Effector memory CD8-positive, alpha-beta T cell (primary cell): ENCODE results near the gene WWOX.

Experiments used
- ATAC-seq: fragments of 150-1000 bp; cut with Tn5 transposase; replicated peaks from 2 replicates; pipeline ENCODE4 v1.10.0; 2021; ENCODE audit warnings: mild to moderate bottlenecking, moderate library complexity
- DNase-seq, 3 experiments: peaks; one replicate each; pipeline ENCODE4 v3.0.0; 2021
- H3K27ac Mint-ChIP-seq, 2 donors: one replicate each; pipeline ENCODE4 v1.8.0; 2022; ENCODE audit warnings: mild to moderate bottlenecking in 2 of 2, mixed read lengths in 2 of 2, moderate library complexity in 2 of 2
- H3K27me3 Mint-ChIP-seq, 2 donors: one replicate each; pipeline ENCODE4 v1.8.0; 2022; ENCODE audit warnings: mixed read lengths in 2 of 2
- H3K36me3 Mint-ChIP-seq: one replicate; pipeline ENCODE4 v1.8.0; 2022; ENCODE audit warnings: mild to moderate bottlenecking, moderate library complexity, mixed read lengths; ENCODE audit not compliant: insufficient read depth
- H3K4me1 Mint-ChIP-seq, 2 donors: one replicate each; pipeline ENCODE4 v1.8.0; 2022; ENCODE audit warnings: low read depth in 2 of 2, mixed read lengths in 2 of 2
- H3K4me3 Mint-ChIP-seq, 2 donors: one replicate each; pipeline ENCODE4 v1.8.0; 2022; ENCODE audit warnings: mild to moderate bottlenecking in 2 of 2, mixed read lengths in 2 of 2, moderate library complexity in 2 of 2
- H3K9me3 Mint-ChIP-seq, 2 donors: one replicate each; pipeline ENCODE4 v1.8.0; 2022; ENCODE audit warnings: mixed read lengths in 2 of 2

The WWOX gene

GRCh38 chr16:78522327-78522726 is 422.9 kb downstream of the WWOX start:
- Mint-ChIP-seq H3K4me1 (no peaks in the 10 kb centered on the region), H3K27ac (no peak overlapping the region), H3K4me3 (no peak overlapping the region), H3K36me3 (no peaks in the 10 kb centered on the region), H3K9me3 (no peaks in the 10 kb centered on the region), H3K27me3 (no peaks in the 10 kb centered on the region)
- ATAC-seq: no peak
- DNase-seq: no peak

- no peak overlapping the region for H3K27ac Mint-ChIP-seq
- H3K9me3 Mint-ChIP-seq: no peaks in the 10 kb centered on the region
- no peak overlapping the region for H3K4me3 Mint-ChIP-seq
- H3K27me3 Mint-ChIP-seq: no peaks in the 10 kb centered on the region
- DNase-seq: no peak
- no peaks in the 10 kb centered on the region for H3K4me1 Mint-ChIP-seq
- no peak for ATAC-seq
- no peaks in the 10 kb centered on the region for H3K36me3 Mint-ChIP-seq
These were observed 423.9 kb downstream of the WWOX start for GRCh38 chr16:78523212-78523985.

- Mint-ChIP-seq H3K36me3 (no peaks in the 10 kb centered on the region), H3K4me3 (no peak overlapping the region), H3K27ac (no peak overlapping the region), H3K4me1 (no peaks in the 10 kb centered on the region), H3K27me3 (no peaks in the 10 kb centered on the region), H3K9me3 (no peaks in the 10 kb centered on the region)
- ATAC-seq: no peak
- no peak for DNase-seq
These were observed 424.7 kb downstream of the WWOX start for GRCh38 chr16:78524066-78524595.

GRCh38 chr16:78528265-78528664 is 428.8 kb downstream of the WWOX start:
- no peak overlapping the region for H3K27ac Mint-ChIP-seq
- DNase-seq (no peak), ATAC-seq (no peak)
- no peaks in the 10 kb centered on the region for H3K9me3 Mint-ChIP-seq
- H3K36me3 Mint-ChIP-seq: no peaks in the 10 kb centered on the region
- H3K4me1 Mint-ChIP-seq: no peaks in the 10 kb centered on the region
- no peaks in the 10 kb centered on the region for H3K27me3 Mint-ChIP-seq
- no peak overlapping the region for H3K4me3 Mint-ChIP-seq

GRCh38 chr16:78529881-78530280 is 430.4 kb downstream of the WWOX start:
- Mint-ChIP-seq H3K27me3 (no peaks in the 10 kb centered on the region), H3K9me3 (no peaks in the 10 kb centered on the region), H3K27ac (no peak overlapping the region), H3K4me1 (no peaks in the 10 kb centered on the region), H3K36me3 (no peaks in the 10 kb centered on the region), H3K4me3 (no peak overlapping the region)
- no peak for ATAC-seq
- no peak for DNase-seq

GRCh38 chr16:78530283-78530682 is 430.8 kb downstream of the WWOX start:
- Mint-ChIP-seq H3K4me3 (no peak overlapping the region), H3K9me3 (no peaks in the 10 kb centered on the region), H3K27me3 (no peaks in the 10 kb centered on the region), H3K36me3 (no peaks in the 10 kb centered on the region), H3K4me1 (no peaks in the 10 kb centered on the region), H3K27ac (no peak overlapping the region)
- ATAC-seq (no peak), DNase-seq (no peak)

- Mint-ChIP-seq H3K27ac (no peak overlapping the region), H3K9me3 (no peaks in the 10 kb centered on the region), H3K36me3 (no peaks in the 10 kb centered on the region), H3K27me3 (no peaks in the 10 kb centered on the region), H3K4me1 (no peaks in the 10 kb centered on the region), H3K4me3 (no peak overlapping the region)
- DNase-seq (no peak), ATAC-seq (no peak)
These were observed 435.6 kb downstream of the WWOX start for GRCh38 chr16:78535098-78535497.

- Mint-ChIP-seq H3K4me3 (no peak overlapping the region), H3K36me3 (no peaks in the 10 kb centered on the region), H3K4me1 (no peaks in the 10 kb centered on the region), H3K9me3 (no peaks in the 10 kb centered on the region), H3K27me3 (no peaks in the 10 kb centered on the region), H3K27ac (no peak overlapping the region)
- DNase-seq (no peak), ATAC-seq (no peak)
These were observed 438.1 kb downstream of the WWOX start for GRCh38 chr16:78537511-78537910.

GRCh38 chr16:78538292-78538691 is 438.8 kb downstream of the WWOX start:
- Mint-ChIP-seq H3K9me3 (no peaks in the 10 kb centered on the region), H3K4me1 (no peaks in the 10 kb centered on the region), H3K36me3 (no peaks in the 10 kb centered on the region), H3K27me3 (no peaks in the 10 kb centered on the region), H3K4me3 (no peak overlapping the region), H3K27ac (no peak overlapping the region)
- ATAC-seq (no peak), DNase-seq (no peak)

- Mint-ChIP-seq H3K27ac (no peak overlapping the region), H3K36me3 (no peaks in the 10 kb centered on the region), H3K27me3 (no peaks in the 10 kb centered on the region), H3K9me3 (no peaks in the 10 kb centered on the region), H3K4me1 (no peaks in the 10 kb centered on the region), H3K4me3 (no peak overlapping the region)
- ATAC-seq (no peak), DNase-seq (no peak)
These were observed 439.5 kb downstream of the WWOX start for GRCh38 chr16:78538919-78539318.

- no peaks in the 10 kb centered on the region for H3K4me1 Mint-ChIP-seq
- no peak overlapping the region for H3K27ac Mint-ChIP-seq
- H3K9me3 Mint-ChIP-seq: no peaks in the 10 kb centered on the region
- H3K4me3 Mint-ChIP-seq: no peak overlapping the region
- no peak for DNase-seq
- no peaks in the 10 kb centered on the region for H3K36me3 Mint-ChIP-seq
- ATAC-seq: no peak
- no peaks in the 10 kb centered on the region for H3K27me3 Mint-ChIP-seq
These were observed 443.0 kb downstream of the WWOX start for GRCh38 chr16:78542419-78542818.

- no peak overlapping the region for H3K27ac Mint-ChIP-seq
- no peak for DNase-seq
- no peak for ATAC-seq
- no peaks in the 10 kb centered on the region for H3K27me3 Mint-ChIP-seq
- H3K4me3 Mint-ChIP-seq: no peak overlapping the region
- H3K36me3 Mint-ChIP-seq: no peaks in the 10 kb centered on the region
- no peaks in the 10 kb centered on the region for H3K4me1 Mint-ChIP-seq
- H3K9me3 Mint-ChIP-seq: no peaks in the 10 kb centered on the region
These were observed 443.6 kb downstream of the WWOX start for GRCh38 chr16:78543023-78543422.

GRCh38 chr16:78549366-78549765 is 449.9 kb downstream of the WWOX start:
- Mint-ChIP-seq H3K4me1 (peaks cover 19 to 20% of the 10 kb centered on the region in 2 donors), H3K9me3 (no peaks in the 10 kb centered on the region), H3K36me3 (peaks cover 4% of the 10 kb centered on the region), H3K27me3 (peaks cover 0 to 14% of the 10 kb centered on the region in 2 donors), H3K4me3 (no peak overlapping the region), H3K27ac (no peak overlapping the region)
- no peak for ATAC-seq
- no peak for DNase-seq

- Mint-ChIP-seq H3K27ac (no peak overlapping the region), H3K9me3 (no peaks in the 10 kb centered on the region), H3K4me1 (peaks cover 19 to 20% of the 10 kb centered on the region in 2 donors)
These were observed 452.1 kb downstream of the WWOX start for GRCh38 chr16:78551487-78552085.

More at GRCh38 chr16:78551487-78552085, 452.1 kb downstream of the WWOX start:
- ATAC-seq (no peak), DNase-seq (no peak)
- H3K36me3 Mint-ChIP-seq: peaks cover 7% of the 10 kb centered on the region
- H3K4me3 Mint-ChIP-seq: peak overlapping the region; percentile 24 to 57
- peaks cover 0 to 14% of the 10 kb centered on the region in 2 donors for H3K27me3 Mint-ChIP-seq
